ENCODE results near the gene MED15. TPM values are rescaled to one million over a fixed set of nuclear protein-coding genes. Genes with fewer than 3 reads are reported as not detected.

Gene MED15
- polyA plus RNA-seq, 1 experiment: 42.7 TPM

- DNase-seq (ENCODE audit: low read depth): no peak
- Histone ChIP-seq H3K27me3 (ENCODE audit: control insufficient read depth, insufficient read depth, low read length) (no peaks in the 10 kb centered on the region), H3K36me3 (ENCODE audit: control insufficient read depth, insufficient read depth, low read length) (peaks cover 71% of the 10 kb centered on the region), H3K4me3 (ENCODE audit: low read depth, low read length) (no peak overlapping the region)
- ChIA-PET POLR2A (no interaction called here), CTCF (interaction anchor here (3.3 kb wide), 1 partner anchor 15 kb away, joined by 21 read pairs; no protein-coding TSS in a partner anchor)
- TF ChIP-seq CTCF (IDR thresholded peaks at IDR 0.05; ENCODE audit: insufficient read depth, low read depth, low read length): no peak
Measured at GRCh38 chr22:20584872-20585638, 77.6 kb downstream of the MED15 start.

GRCh38 chr22:20585639-20586402 is 78.4 kb downstream of the MED15 start:
- ChIA-PET POLR2A (no interaction called here), CTCF (interaction anchor here (0.6 to 3.3 kb wide), 3 partner anchors 13 to 29 kb away, joined by 3 to 21 read pairs (median 10); no protein-coding TSS in a partner anchor)
- TF ChIP-seq CTCF (IDR thresholded peaks at IDR 0.05; ENCODE audit: insufficient read depth, low read depth, low read length): no peak
- no peaks in the 10 kb centered on the region for H3K27me3 ChIP-seq (ENCODE audit: control insufficient read depth, insufficient read depth, low read length)
- DNase-seq (ENCODE audit: low read depth): no peak
- H3K4me3 ChIP-seq (ENCODE audit: low read depth, low read length): no peak overlapping the region
- H3K36me3 ChIP-seq (ENCODE audit: control insufficient read depth, insufficient read depth, low read length): peaks cover 64% of the 10 kb centered on the region

GRCh38 chr22:20586403-20586745 is 79.0 kb downstream of the MED15 start:
- POLR2A ChIA-PET: no interaction called here

GRCh38 chr22:20587206-20587958 is 80.0 kb downstream of the MED15 start:
- H3K4me3 ChIP-seq (ENCODE audit: low read depth, low read length): no peak overlapping the region
- CTCF ChIA-PET: interaction anchor here (1.2 kb wide), 1 partner anchor 16 kb away, joined by 3 read pairs; no protein-coding TSS in a partner anchor
- no peak for TF ChIP-seq CTCF (IDR thresholded peaks at IDR 0.05; ENCODE audit: insufficient read depth, low read depth, low read length)
- peaks cover 52% of the 10 kb centered on the region for H3K36me3 ChIP-seq (ENCODE audit: control insufficient read depth, insufficient read depth, low read length)
- POLR2A ChIA-PET: no interaction called here
- H3K27me3 ChIP-seq (ENCODE audit: control insufficient read depth, insufficient read depth, low read length): no peaks in the 10 kb centered on the region
- DNase-seq (ENCODE audit: low read depth): no peak

More at GRCh38 chr22:20586403-20586745, 79.0 kb downstream of the MED15 start:
- H3K36me3 ChIP-seq (ENCODE audit: control insufficient read depth, insufficient read depth, low read length): peaks cover 60% of the 10 kb centered on the region
- no peak for TF ChIP-seq CTCF (IDR thresholded peaks at IDR 0.05; ENCODE audit: insufficient read depth, low read depth, low read length)
- no peaks in the 10 kb centered on the region for H3K27me3 ChIP-seq (ENCODE audit: control insufficient read depth, insufficient read depth, low read length)
- H3K4me3 ChIP-seq (ENCODE audit: low read depth, low read length): no peak overlapping the region
- DNase-seq (ENCODE audit: low read depth): no peak
- CTCF ChIA-PET: interaction anchor here (0.7 kb wide), 1 partner anchor 13 kb away, joined by 3 read pairs; no protein-coding TSS in a partner anchor
